Measurements from ENCODE around the gene CX3CR1. TPM values are rescaled to one million over a fixed set of nuclear protein-coding genes. Genes with fewer than 3 reads are reported as not detected.

Gene CX3CR1
- total RNA-seq, 4 donors from 2014 or later = 0.19 to 0.63 TPM; not detected in 2

- DNase-seq (ENCODE audit: low spot score) (no peak), ATAC-seq (ENCODE audit: low FRiP score) (no peak)
- TF ChIP-seq, protein P1, sequence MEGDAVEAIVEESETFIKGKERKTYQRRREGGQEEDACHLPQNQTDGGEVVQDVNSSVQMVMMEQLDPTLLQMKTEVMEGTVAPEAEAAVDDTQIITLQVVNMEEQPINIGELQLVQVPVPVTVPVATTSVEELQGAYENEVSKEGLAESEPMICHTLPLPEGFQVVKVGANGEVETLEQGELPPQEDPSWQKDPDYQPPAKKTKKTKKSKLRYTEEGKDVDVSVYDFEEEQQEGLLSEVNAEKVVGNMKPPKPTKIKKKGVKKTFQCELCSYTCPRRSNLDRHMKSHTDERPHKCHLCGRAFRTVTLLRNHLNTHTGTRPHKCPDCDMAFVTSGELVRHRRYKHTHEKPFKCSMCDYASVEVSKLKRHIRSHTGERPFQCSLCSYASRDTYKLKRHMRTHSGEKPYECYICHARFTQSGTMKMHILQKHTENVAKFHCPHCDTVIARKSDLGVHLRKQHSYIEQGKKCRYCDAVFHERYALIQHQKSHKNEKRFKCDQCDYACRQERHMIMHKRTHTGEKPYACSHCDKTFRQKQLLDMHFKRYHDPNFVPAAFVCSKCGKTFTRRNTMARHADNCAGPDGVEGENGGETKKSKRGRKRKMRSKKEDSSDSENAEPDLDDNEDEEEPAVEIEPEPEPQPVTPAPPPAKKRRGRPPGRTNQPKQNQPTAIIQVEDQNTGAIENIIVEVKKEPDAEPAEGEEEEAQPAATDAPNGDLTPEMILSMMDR (IDR thresholded peaks at IDR 0.05) = no peak
These were observed 3.1 kb downstream of the CX3CR1 start for GRCh38 chr3:39276746-39277145.

- TF ChIP-seq, protein P1 (IDR thresholded peaks at IDR 0.05) = no peak
- DNase-seq (ENCODE audit: low spot score) = no peak
- no peak for ATAC-seq (ENCODE audit: low FRiP score)
These were observed 3.8 kb downstream of the CX3CR1 start for GRCh38 chr3:39275963-39276593.

GRCh38 chr3:39275052-39275451, 4.8 kb downstream of the CX3CR1 start:
- TF ChIP-seq, protein P1 (IDR thresholded peaks at IDR 0.05) = no peak
- DNase-seq (ENCODE audit: low spot score) (no peak), ATAC-seq (ENCODE audit: low FRiP score) (no peak)

DNA sequence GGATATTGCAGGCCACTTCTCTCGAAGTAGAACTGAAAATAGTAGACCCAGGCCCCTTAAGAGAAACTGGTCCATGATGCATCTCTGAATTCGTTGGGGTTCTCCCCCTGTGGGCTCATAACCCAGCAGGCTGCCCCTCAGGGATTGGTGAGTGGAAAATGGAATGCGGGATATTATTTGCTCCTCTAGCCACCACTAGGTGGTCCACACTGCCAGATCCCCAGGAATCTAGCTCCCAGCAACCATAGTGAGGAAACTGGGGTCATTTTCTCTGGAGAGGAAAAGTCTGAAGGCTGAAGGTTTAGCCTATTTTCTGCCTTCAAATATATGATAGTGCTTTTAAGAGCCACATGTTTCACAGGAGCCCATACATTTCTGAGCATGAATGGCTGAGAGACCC, 6.7 kb downstream of the CX3CR1 start:
- ATAC-seq (ENCODE audit: low FRiP score) = no peak
- DNase-seq (ENCODE audit: low spot score) = no peak
- TF ChIP-seq, protein P1 (IDR thresholded peaks at IDR 0.05) = no peak

DNA sequence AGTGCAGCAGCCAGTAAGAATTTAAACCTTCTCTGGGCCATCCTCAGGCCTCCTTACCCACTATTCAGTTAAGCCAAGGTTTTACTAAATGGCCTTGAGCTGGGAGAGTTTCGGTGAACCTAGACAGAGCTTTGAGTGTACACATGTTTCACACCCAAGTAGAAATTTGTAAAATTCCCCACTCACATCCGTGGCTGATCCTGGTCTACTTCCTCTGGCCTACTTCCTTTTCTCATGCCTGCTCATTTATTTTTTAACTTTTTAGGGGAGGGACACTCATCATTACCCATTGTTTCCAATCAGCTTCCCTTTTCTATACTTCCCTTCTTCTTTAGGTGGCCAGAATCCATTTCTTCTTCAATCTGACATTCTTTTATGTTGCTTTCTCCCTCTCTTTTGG, 7.6 kb downstream of the CX3CR1 start:
- ATAC-seq (ENCODE audit: low FRiP score) = no peak
- TF ChIP-seq, protein P1 (IDR thresholded peaks at IDR 0.05) = no peak
- DNase-seq (ENCODE audit: low spot score) = no peak

DNA sequence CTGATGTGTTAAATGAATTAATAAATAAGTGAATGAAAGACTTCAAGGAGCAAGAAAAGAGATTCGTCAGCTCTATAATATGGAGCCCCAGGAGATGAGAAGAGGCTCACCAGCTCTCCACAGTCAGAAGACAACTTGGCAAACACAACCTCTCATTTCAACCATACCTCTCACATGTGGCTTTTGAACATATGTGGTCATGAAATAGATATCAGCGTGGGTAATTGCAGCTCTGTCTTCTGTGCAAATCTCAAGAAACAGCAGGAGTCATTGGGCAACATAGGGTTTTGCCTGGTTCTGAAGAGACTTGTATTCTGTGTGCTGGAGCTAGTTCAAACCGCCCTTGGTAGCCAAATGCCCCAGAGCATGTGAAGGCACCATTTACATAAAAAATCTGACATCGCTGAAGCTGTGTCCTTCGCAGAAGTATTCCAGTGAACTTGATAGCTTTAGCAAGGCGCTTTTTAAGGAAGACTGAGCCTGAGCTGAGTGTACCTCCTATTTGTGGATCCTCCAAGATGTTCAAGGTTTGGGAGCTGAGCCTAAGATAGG, 8.4 kb downstream of the CX3CR1 start:
- TF ChIP-seq, protein P1 (IDR thresholded peaks at IDR 0.05) = no peak
- DNase-seq (ENCODE audit: low spot score) (no peak), ATAC-seq (ENCODE audit: low FRiP score) (no peak)

- DNase-seq (ENCODE audit: low spot score) (no peak), ATAC-seq (ENCODE audit: low FRiP score) (no peak)
- TF ChIP-seq, protein P1 (IDR thresholded peaks at IDR 0.05) = no peak
These were observed 10.3 kb downstream of the CX3CR1 start for GRCh38 chr3:39269528-39269927.
